LNCAP (cell line): ENCODE results near the gene PHYHD1.

ENCODE experiments used
- TF ChIP-seq, protein P1 (sequence below): fragments of 450-650 bp; IDR thresholded peaks from 2 replicates; pipeline ENCODE4 v1.5.1; 2017; ENCODE audit warnings: mild to moderate bottlenecking

The PHYHD1 gene

DNA sequence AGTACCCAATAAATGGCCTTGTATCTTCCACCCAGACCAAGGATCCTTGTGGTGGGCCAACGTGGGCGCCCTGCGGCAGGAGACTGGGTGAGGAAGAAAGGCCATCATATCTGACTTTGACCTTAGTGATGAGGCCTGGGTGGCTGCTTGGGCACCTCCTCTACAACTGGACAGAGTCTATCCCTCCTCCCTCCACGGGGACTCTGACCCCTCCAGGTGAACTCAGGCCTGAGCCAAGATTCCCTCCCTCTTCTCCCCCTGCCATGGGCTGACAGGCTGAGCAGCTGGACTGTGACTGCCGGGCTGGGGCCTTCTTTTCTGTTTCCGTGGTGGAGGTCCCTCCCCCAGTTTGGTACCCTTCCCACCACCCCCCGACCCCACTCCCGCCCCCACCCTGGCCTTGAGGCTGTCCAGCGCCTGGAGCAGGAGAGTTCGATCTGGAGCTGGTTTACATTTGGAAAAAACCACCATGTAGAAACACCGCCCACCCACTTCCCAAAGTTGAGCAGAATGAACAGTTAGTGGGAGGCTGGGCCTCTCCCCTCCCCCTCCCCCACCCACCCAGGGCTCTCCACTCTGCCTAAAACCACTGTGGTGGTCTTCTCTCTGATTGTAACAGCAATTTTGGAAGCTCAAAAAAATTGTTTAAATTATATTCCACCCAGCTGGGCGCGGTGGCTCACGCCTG lies 1.2 kb upstream of the PHYHD1 start:
- TF ChIP-seq, protein P1, sequence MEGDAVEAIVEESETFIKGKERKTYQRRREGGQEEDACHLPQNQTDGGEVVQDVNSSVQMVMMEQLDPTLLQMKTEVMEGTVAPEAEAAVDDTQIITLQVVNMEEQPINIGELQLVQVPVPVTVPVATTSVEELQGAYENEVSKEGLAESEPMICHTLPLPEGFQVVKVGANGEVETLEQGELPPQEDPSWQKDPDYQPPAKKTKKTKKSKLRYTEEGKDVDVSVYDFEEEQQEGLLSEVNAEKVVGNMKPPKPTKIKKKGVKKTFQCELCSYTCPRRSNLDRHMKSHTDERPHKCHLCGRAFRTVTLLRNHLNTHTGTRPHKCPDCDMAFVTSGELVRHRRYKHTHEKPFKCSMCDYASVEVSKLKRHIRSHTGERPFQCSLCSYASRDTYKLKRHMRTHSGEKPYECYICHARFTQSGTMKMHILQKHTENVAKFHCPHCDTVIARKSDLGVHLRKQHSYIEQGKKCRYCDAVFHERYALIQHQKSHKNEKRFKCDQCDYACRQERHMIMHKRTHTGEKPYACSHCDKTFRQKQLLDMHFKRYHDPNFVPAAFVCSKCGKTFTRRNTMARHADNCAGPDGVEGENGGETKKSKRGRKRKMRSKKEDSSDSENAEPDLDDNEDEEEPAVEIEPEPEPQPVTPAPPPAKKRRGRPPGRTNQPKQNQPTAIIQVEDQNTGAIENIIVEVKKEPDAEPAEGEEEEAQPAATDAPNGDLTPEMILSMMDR: no peak

DNA sequence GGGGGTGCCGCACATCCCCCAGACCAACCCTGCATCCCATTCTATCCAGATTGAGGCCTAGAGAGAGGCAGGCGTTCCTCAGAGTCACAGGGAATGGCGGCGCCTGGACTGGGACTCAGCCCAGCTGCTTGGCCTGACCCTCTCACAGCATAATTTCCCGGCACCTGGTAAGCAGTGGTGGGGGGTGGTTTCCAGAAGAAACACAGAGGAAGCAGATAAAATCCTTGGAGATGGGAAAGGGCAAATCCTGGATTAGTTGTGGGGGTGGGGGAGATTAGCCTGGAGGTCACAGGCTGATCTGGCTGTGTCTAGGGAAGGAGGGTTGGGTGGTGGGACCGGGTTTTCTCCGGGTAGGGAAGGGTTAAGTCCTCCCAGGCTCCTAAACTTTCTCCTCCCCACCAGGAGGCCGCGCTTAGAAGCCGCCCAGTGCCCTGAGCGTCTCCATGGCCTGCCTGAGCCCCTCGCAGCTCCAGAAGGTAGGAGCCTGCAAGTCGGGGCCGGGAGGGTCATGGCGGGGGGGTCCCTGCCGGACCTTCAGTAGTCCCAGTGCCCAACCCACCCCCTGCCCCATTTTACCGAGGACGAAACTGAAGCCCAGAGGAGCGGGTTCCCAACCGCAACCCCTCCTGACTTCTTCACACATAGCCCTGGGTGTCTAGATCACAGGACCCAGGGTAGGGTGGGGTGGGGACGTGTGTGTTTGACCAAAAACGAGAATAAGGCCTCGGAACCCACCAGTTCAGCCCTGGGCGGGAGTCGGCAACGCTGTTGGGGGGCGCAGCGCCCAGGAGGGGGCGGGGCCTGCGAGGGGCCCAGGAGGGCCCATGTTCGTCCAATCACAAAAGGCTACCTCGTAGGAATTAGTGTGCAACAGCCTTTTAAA lies 1.3 kb downstream of the PHYHD1 start:
- TF ChIP-seq, protein P1: no peak

DNA sequence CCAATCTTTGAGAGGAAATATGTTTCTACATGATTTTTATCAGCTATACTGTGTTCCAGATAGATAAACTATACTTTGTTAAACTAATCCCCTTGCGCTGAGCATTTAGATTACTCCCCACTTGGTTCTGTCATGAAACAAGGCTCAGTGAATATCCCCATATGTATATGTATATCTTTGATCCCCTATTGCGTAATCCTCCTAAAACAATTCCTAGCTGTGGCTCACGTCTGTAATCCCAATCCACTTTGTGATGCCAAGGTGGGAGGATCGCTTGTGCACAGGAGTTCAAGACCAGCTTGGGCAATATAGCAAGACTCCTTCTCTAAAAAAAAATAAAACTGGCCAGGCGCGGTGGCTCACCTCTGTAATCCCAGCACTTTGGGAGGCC lies 2.7 kb downstream of the PHYHD1 start:
- TF ChIP-seq, protein P1: no peak

DNA sequence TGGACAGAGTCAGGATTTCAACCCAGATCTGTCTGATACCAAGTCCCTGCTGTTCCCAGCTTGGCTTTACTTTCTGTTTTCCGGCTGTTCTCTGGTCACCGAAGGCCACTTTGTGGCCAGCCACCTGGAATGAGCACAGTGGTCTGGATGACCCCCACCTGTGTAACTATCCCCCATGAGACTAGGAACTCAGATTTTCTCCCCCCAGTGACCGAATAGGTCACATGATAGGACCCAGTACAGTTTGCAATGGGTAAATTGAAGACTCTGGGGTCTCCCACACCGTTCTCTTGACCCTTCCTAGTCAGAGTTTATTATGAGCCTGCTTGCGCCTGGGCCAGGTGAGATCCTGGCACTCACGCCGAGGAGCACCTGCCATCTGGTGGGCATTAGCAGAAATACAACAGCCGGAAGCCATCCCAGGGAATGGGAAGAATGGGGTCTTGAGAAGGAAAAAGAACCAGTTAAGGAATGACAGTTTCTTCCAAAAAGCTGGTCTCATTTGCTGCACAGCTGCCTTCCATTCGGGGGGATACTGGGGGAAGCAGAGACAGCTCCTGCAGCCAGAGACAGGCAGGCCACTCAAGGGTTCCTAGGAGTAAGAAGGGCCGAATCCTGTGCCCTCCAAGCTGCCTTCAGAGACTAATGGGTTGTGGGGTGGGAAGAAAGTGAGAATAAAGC lies 7.1 kb downstream of the PHYHD1 start:
- TF ChIP-seq, protein P1: peak; percentile 89

DNA sequence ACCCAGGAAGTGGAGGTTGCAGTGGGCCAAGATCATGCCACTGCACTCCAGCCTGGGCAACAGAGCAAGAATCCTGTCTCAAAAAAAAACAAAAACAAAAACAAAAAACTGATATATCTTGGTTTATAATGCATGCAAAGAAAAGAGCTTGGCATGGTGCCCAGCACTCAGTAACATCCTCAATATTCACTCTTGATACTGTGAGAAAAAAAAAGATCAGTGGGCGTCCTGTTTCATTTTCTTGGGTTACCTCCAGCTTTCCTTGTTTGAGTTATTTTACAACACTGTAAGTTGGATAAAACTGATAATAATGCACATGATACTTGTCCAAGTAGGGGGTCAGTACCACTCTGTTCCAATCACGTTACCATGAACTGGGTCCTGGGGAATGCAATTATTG lies 7.8 kb downstream of the PHYHD1 start:
- TF ChIP-seq, protein P1: no peak

DNA sequence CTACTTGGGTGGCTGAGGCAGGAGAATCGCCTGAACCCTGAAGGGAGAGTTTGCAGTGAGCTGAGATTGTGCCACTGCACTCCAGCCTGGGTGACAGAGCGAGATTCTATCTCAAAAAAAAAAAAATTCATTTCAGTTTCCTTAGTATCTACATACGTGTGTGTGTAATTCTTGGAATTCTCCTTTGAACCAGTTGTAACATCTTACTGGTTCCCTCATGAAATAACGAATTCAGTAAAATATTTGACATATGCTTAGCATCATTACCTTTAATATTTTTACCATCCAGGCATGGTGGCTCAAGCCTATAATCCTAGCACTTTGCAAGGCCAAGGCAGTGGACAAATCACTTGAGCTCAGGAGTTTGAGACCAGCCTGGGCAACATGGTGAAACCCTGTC lies 8.8 kb downstream of the PHYHD1 start:
- TF ChIP-seq, protein P1: no peak

DNA sequence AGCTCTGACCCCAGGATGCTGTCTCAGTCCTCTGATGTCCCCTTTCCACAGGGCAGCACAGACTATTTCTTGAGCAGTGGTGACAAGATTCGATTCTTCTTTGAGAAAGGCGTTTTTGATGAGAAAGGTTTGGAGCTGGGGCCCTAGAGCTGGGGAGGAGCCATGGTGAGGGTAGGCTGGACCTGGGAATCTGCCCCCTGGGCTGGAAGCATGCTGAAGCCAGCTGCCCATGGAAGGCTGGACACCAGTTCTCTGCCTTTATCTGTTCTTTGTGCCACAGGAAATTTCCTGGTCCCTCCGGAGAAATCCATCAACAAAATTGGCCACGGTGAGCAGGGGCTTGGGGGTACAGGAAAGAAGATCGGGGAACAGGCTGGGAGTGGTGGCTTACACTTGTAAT lies 12.9 kb downstream of the PHYHD1 start:
- TF ChIP-seq, protein P1: no peak
